GM10248 (cell line): Measurements from ENCODE around the gene DNAJC10.

Experiments
- CTCF ChIA-PET: fragments of 300-600 bp; sonication (Branson Sonifier 250); formaldehyde crosslinking; extraction: SDS; loops from one replicate; lab custom pipeline; 2021; ENCODE audit warnings: antibody characterized with exemption; lab: Yijun Ruan, JAX
- POLR2A ChIA-PET: fragments of 350-650 bp; sonication (Branson Sonifier 250); formaldehyde crosslinking; extraction: SDS; loops from one replicate; lab custom pipeline; 2020; ENCODE audit warnings: antibody characterized with exemption; lab: Yijun Ruan, JAX
- DNase-seq: peaks from one replicate; pipeline ENCODE4 v3.0.0; 2012; ENCODE audit errors: extremely low spot score
- TF ChIP-seq, protein P1 (sequence below): IDR thresholded peaks from 2 replicates; pipeline ENCODE4 v1.5.1; 2012; ENCODE audit warnings: mild to moderate bottlenecking, low read depth; ENCODE audit errors: extremely low read depth, missing control alignments, control extremely low read depth

Gene DNAJC10

DNA sequence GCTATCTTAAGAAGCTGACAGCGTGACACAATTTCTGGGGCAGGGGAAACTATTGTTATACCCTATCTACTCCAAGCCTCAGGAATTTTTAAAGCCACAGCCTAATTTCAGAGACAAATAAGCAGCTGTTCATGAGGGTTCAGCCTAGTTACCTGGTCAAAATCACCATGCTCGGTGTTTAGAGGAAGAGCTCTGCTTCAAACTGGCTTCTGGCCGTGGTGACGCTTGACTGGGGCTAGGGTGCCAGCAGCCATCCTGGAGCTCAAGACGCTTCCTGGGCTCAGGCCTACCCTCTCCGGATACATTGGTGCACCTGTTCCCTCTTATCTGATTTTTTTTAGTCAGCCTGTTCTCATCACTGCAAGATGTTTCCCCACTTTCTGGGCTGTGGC is 108.7 kb downstream of the DNAJC10 start:
- ChIA-PET CTCF (interaction anchor here (1.2 kb wide), 1 partner anchor 44 kb away, joined by 3 read pairs; no protein-coding TSS in a partner anchor), POLR2A (no interaction called here)
- TF ChIP-seq, protein P1, sequence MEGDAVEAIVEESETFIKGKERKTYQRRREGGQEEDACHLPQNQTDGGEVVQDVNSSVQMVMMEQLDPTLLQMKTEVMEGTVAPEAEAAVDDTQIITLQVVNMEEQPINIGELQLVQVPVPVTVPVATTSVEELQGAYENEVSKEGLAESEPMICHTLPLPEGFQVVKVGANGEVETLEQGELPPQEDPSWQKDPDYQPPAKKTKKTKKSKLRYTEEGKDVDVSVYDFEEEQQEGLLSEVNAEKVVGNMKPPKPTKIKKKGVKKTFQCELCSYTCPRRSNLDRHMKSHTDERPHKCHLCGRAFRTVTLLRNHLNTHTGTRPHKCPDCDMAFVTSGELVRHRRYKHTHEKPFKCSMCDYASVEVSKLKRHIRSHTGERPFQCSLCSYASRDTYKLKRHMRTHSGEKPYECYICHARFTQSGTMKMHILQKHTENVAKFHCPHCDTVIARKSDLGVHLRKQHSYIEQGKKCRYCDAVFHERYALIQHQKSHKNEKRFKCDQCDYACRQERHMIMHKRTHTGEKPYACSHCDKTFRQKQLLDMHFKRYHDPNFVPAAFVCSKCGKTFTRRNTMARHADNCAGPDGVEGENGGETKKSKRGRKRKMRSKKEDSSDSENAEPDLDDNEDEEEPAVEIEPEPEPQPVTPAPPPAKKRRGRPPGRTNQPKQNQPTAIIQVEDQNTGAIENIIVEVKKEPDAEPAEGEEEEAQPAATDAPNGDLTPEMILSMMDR, result no peak
- no peak for DNase-seq

DNA sequence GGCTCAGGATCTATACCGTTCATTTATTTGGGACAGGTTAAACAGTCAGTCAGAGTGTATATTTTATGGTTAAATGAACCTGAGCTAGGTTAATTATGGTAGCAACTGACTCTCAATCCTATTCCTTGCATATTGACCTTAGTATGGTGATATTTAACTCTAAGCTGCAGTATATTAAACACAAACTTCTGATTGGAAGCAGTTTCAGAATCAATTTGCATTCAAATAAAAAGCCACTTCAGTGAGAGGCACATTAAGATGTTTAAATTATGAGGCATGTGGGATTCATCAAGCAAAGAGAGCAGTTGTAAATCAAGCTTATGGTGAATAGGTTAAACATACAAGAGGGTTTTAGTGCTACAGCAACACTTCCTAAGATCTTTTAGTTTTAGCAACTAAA is 110.0 kb downstream of the DNAJC10 start:
- TF ChIP-seq, protein P1, result no peak
- POLR2A ChIA-PET, result no interaction called here
- DNase-seq, result no peak
- CTCF ChIA-PET, result interaction anchor here (0.8 to 1.2 kb wide), 2 partner anchors 23 to 42 kb away, joined by 3 read pairs; no protein-coding TSS in a partner anchor

DNA sequence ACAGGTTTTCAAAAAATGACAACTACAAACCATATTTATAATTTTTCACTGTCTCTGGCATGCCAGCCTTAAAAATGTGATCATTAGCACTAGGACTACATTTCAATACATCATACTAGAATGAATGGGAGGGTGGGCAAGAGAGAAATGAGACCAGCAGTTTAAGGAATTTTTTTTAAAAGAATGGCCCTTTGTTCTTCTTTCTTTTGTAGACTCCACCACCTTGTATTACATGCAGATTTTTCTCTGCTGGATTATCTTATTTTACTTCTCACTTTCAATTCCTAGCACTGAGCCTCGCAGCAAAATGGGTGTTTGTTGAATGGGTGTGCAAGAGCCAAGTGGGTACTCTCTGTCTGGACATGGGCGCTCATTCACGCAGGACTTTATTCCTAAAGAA is 110.4 kb downstream of the DNAJC10 start:
- no peak for DNase-seq
- TF ChIP-seq, protein P1, result no peak
- ChIA-PET POLR2A (no interaction called here), CTCF (interaction anchor here (0.8 to 1.2 kb wide), 2 partner anchors 24 to 42 kb away, joined by 3 read pairs; no protein-coding TSS in a partner anchor)

DNA sequence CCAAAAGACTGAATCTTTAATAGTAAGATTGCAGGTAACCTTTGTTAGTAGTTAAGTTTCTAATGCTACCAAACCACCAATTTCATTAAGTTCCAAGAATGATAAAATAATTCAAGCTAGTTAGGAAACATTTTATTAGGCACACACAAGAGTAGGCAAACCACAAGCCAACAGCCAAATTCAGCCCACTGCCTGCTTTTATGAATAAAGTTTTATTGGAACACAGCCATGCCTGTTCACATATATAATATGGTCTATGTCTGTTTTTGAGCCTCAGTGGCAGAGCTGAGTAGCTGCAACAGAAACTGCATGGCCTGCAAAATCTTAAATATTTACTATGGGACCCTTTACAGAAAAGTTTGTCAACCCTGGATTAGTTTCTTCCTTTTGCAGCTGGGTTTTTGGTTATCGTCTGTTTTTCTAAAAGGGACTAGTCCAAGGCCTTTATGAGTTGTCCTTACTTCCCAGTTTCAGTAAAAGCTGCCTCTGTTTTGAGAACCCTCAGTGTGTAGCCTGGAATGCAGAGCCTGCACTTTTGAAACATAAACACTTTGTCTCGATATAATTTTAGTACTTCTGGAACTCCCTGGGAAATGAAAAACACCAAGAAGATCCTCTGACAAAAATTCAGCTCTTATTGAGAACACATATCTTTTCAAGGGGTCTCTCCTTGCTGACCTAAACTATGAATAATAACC is 111.3 kb downstream of the DNAJC10 start:
- TF ChIP-seq, protein P1, result no peak
- POLR2A ChIA-PET, result no interaction called here
- CTCF ChIA-PET, result no interaction called here
- no peak for DNase-seq

DNA sequence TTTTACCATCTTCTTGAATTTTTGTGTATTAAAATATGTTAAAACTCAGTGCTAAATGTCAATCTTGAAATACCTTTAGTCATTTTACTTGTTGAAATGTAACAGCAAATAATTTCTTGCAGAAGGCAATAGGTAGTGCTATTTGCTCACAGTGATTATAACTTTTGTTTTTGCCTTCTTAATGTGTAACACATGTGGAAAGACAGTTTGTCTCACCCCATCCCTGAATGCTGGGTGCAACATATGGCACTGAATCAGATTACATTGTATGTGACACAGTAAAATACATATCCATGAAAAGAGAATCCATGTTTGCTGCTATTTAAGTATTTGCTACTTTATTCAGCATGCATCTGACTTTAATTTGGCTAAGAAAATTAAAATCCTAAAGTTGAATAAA is 115.0 kb downstream of the DNAJC10 start:
- DNase-seq, result no peak
- TF ChIP-seq, protein P1, result no peak
- ChIA-PET CTCF (no interaction called here), POLR2A (no interaction called here)

DNA sequence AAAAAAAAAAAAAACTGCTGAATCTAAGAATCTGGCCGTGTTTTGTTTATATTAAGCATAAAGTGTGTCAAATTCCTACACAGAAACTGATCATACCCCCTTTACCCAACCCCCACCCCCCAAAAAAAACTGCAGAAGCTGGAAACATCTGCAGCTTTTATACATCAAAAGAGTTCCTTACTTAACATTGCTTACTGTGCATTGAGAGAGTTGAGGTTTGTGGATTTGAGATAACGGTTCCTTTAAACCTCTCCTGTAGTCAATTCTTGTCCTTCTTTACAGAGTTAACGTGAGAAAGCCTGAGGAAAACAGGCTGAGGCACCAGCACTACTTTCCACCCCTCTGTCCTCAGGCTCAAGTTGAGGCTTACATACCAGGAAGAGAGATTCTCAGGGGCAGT is 115.9 kb downstream of the DNAJC10 start:
- DNase-seq, result no peak
- TF ChIP-seq, protein P1, result no peak
- ChIA-PET POLR2A (no interaction called here), CTCF (interaction anchor here (1.7 kb wide), 1 partner anchor 12 kb away, joined by 6 read pairs; no protein-coding TSS in a partner anchor)
